A673 (cell line): ENCODE results near the gene HUS1.

Experiments
- CTCF ChIP-seq: fragments of 300-800, 200-600 bp; sonication (generic); conservative IDR thresholded peaks from 2 replicates; pipeline ENCODE4 v1.5.1; 2017; ENCODE audit warnings: low read depth, mild to moderate bottlenecking, antibody characterized with exemption, low read length, moderate library complexity, mixed read lengths
- EZH2 ChIP-seq: fragments of 200-600 bp; sonication (generic); IDR thresholded peaks from 2 replicates; pipeline ENCODE4 v1.6.1; 2017; ENCODE audit warnings: borderline replicate concordance, low read depth, mild to moderate bottlenecking, mixed read lengths, antibody characterized with exemption, low read length; ENCODE audit not compliant: poor library complexity, severe bottlenecking

GRCh38 chr7:48011951-48012350, 32.5 kb upstream of the HUS1 start:
- TF ChIP-seq CTCF (no peak), EZH2 (no peak)
